Right cardiac atrium (tissue), 5 donors: ENCODE measurements around the gene SLC6A19. TPM values are rescaled to one million over a fixed set of nuclear protein-coding genes. Genes with fewer than 3 reads are reported as not detected.

Experiments used
- ATAC-seq, 2 donors: fragments of 200-7000 bp; cut with Tn5 transposase; one replicate each; pipeline versions ENCODE4 v1.8.0 to v1.9.1; 2020; ENCODE audit warnings: moderate library complexity in 2 of 2, mild to moderate bottlenecking in 1 of 2
- DNase-seq, 3 donors: peaks; one replicate each; pipeline ENCODE4 v3.0.0-alpha.2; 2020
- H3K27ac ChIP-seq: one replicate; pipeline ENCODE4 v1.5.1; 2013; ENCODE audit warnings: mild to moderate bottlenecking, low read length, control low read depth, moderate library complexity
- H3K27me3 ChIP-seq: one replicate; pipeline ENCODE4 v1.6.1; 2013; ENCODE audit not compliant: control insufficient read depth, insufficient read depth
- H3K4me1 ChIP-seq: one replicate; pipeline ENCODE4 v1.6.1; 2013; ENCODE audit warnings: low read length; ENCODE audit not compliant: control insufficient read depth, insufficient read depth
- H3K4me3 ChIP-seq: one replicate; pipeline ENCODE4 v1.5.1; 2013; ENCODE audit warnings: low read length, control low read depth
- H3K9me3 ChIP-seq: one replicate; pipeline ENCODE4 v1.6.1; 2013; ENCODE audit warnings: low read length; ENCODE audit not compliant: control insufficient read depth
- WGBS: extraction: QIAGEN DNeasy Blood & Tissue Kit; methylation state at CpG from one replicate; pipeline ENCODE4 v1.1.7; 2013; 5-methylcytosine and 5-hydroxymethylcytosine counted together
- intact Hi-C, 4 donors: fragments of 100-400 bp; cut with DNase I; formaldehyde crosslinking; loops; one replicate each; pipeline versions ENCODE4 v1.11.0 to v1.14.0; 2022 to 2023
- polyA plus RNA-seq: library from polyadenylated mRNA; stranded (reverse); fragments of 200-250 nt; gene quantifications from one replicate; pipeline ENCODE4 v1.2.3, GENCODE V29; 2013
- total RNA-seq, 4 donors: library from RNA; stranded (reverse); fragmentation: NEBNext Ultra II Directional; extraction: Animal tissue kit (Norgen Biotek cat#: 25700); gene quantifications; one replicate each; pipeline ENCODE4 v1.2.1, GENCODE V29; 2021
- donor health status: healthy with polysubstance abuse.
- donor health status: DM: no; HTN: yes; CAD: no.
- donor health status: DM: no; HTN: no; CAD: no.
- donor health status: DM: no; HTN: yes; CAD: no; lungs with severe emphysema.
- donor health status: DM: yes; HTN: yes; CAD: no.

Gene SLC6A19
- total and polyA plus RNA-seq, 5 donors, result not detected

GRCh38 chr5:1247811-1248210 lies 46.4 kb downstream of the SLC6A19 start:
- Histone ChIP-seq H3K4me3 (no peak overlapping the region), H3K9me3 (no peaks in the 10 kb centered on the region), H3K27me3 (no peaks in the 10 kb centered on the region), H3K4me1 (no peaks in the 10 kb centered on the region), H3K27ac (no peak overlapping the region)
- DNase-seq, result peak in 1 of 3 donors; percentile 2
- 68% methylated on average over 6 of the region's 6 CpGs for WGBS
- no peak for ATAC-seq
- intact Hi-C loops, result no loop called here

GRCh38 chr5:1249366-1250280 lies 48.2 kb downstream of the SLC6A19 start:
- DNase-seq, result peak in 2 of 3 donors; percentile 42 to 50
- Histone ChIP-seq H3K27ac (no peak overlapping the region), H3K4me3 (no peak overlapping the region), H3K4me1 (no peaks in the 10 kb centered on the region), H3K27me3 (no peaks in the 10 kb centered on the region), H3K9me3 (no peaks in the 10 kb centered on the region)
- intact Hi-C loops, result no loop called here
- no peak for ATAC-seq
- 74% methylated on average over 29 of the region's 29 CpGs for WGBS

- DNase-seq (peak in 2 of 3 donors; percentile 34 to 38), ATAC-seq (no peak)
- no peak overlapping the region for H3K27ac ChIP-seq
- no peaks in the 10 kb centered on the region for H3K9me3 ChIP-seq
- no peaks in the 10 kb centered on the region for H3K4me1 ChIP-seq
- intact Hi-C loops, result no loop called here
- no peaks in the 10 kb centered on the region for H3K27me3 ChIP-seq
- 58% methylated on average over 27 of the region's 27 CpGs for WGBS
- no peak overlapping the region for H3K4me3 ChIP-seq
These were observed 50.5 kb downstream of the SLC6A19 start for GRCh38 chr5:1251678-1252580.

- Histone ChIP-seq H3K27me3 (no peaks in the 10 kb centered on the region), H3K4me1 (no peaks in the 10 kb centered on the region), H3K27ac (no peak overlapping the region), H3K4me3 (no peak overlapping the region), H3K9me3 (no peaks in the 10 kb centered on the region)
- intact Hi-C loops, result no loop called here
- DNase-seq (peak in 2 of 3 donors; percentile 16 to 36), ATAC-seq (no peak)
- 81% methylated on average over 9 of the region's 9 CpGs for WGBS
These were observed 51.3 kb downstream of the SLC6A19 start for GRCh38 chr5:1252681-1253080.

GRCh38 chr5:1253456-1254105 lies 52.2 kb downstream of the SLC6A19 start:
- H3K4me1 ChIP-seq, result no peaks in the 10 kb centered on the region
- DNase-seq, result peak in 2 of 3 donors; percentile 36 to 46
- intact Hi-C loops, result no loop called here
- H3K27ac ChIP-seq, result no peak overlapping the region
- H3K9me3 ChIP-seq, result no peaks in the 10 kb centered on the region
- no peaks in the 10 kb centered on the region for H3K27me3 ChIP-seq
- WGBS, result 80% methylated on average over 33 of the region's 33 CpGs
- H3K4me3 ChIP-seq, result no peak overlapping the region
- no peak for ATAC-seq

- no peaks in the 10 kb centered on the region for H3K27me3 ChIP-seq
- H3K9me3 ChIP-seq, result no peaks in the 10 kb centered on the region
- DNase-seq, result peak in 1 of 3 donors; percentile 15
- H3K4me3 ChIP-seq, result no peak overlapping the region
- no peak for ATAC-seq
- intact Hi-C loops, result no loop called here
- no peaks in the 10 kb centered on the region for H3K4me1 ChIP-seq
- 76% methylated on average over 19 of the region's 19 CpGs for WGBS
- H3K27ac ChIP-seq, result no peak overlapping the region
These were observed 52.8 kb downstream of the SLC6A19 start for GRCh38 chr5:1254196-1254595.

- Histone ChIP-seq H3K27ac (no peak overlapping the region), H3K9me3 (peaks cover 2% of the 10 kb centered on the region), H3K4me1 (no peaks in the 10 kb centered on the region), H3K27me3 (no peaks in the 10 kb centered on the region), H3K4me3 (no peak overlapping the region)
- peak in 2 of 3 donors; percentile 28 to 34 for DNase-seq
- intact Hi-C loops, result no loop called here
- WGBS, result 74% methylated on average over 16 of the region's 16 CpGs
- no peak for ATAC-seq
These were observed 53.7 kb downstream of the SLC6A19 start for GRCh38 chr5:1255081-1255561.

GRCh38 chr5:1256776-1257175 lies 55.4 kb downstream of the SLC6A19 start:
- H3K9me3 ChIP-seq, result peaks cover 4% of the 10 kb centered on the region
- 83% methylated on average over 23 of the region's 23 CpGs for WGBS
- no peak overlapping the region for H3K4me3 ChIP-seq
- no peaks in the 10 kb centered on the region for H3K4me1 ChIP-seq
- no peak overlapping the region for H3K27ac ChIP-seq
- intact Hi-C loops, result no loop called here
- DNase-seq (peak in 2 of 3 donors; percentile 28 to 48), ATAC-seq (no peak)
- no peaks in the 10 kb centered on the region for H3K27me3 ChIP-seq

GRCh38 chr5:1257363-1257762 lies 56.0 kb downstream of the SLC6A19 start:
- no peaks in the 10 kb centered on the region for H3K4me1 ChIP-seq
- H3K27me3 ChIP-seq, result no peaks in the 10 kb centered on the region
- peaks cover 6% of the 10 kb centered on the region for H3K9me3 ChIP-seq
- DNase-seq, result peak in 2 of 3 donors; percentile 37 to 38
- intact Hi-C loops, result no loop called here
- no peak overlapping the region for H3K4me3 ChIP-seq
- no peak for ATAC-seq
- H3K27ac ChIP-seq, result no peak overlapping the region
- WGBS, result 79% methylated on average over 17 of the region's 17 CpGs

GRCh38 chr5:1257841-1258240 lies 56.4 kb downstream of the SLC6A19 start:
- 79% methylated on average over 13 of the region's 13 CpGs for WGBS
- H3K9me3 ChIP-seq, result peaks cover 8% of the 10 kb centered on the region
- ATAC-seq (no peak), DNase-seq (peak in 1 of 3 donors; percentile 42)
- H3K4me1 ChIP-seq, result no peaks in the 10 kb centered on the region
- H3K27me3 ChIP-seq, result no peaks in the 10 kb centered on the region
- no peak overlapping the region for H3K27ac ChIP-seq
- intact Hi-C loops, result no loop called here
- H3K4me3 ChIP-seq, result no peak overlapping the region
